ENCODE measurements around the gene DPP3.

GRCh38 chr11:66539870-66540213 is 59.6 kb downstream of the DPP3 start:
- TF ChIP-seq, protein P1, sequence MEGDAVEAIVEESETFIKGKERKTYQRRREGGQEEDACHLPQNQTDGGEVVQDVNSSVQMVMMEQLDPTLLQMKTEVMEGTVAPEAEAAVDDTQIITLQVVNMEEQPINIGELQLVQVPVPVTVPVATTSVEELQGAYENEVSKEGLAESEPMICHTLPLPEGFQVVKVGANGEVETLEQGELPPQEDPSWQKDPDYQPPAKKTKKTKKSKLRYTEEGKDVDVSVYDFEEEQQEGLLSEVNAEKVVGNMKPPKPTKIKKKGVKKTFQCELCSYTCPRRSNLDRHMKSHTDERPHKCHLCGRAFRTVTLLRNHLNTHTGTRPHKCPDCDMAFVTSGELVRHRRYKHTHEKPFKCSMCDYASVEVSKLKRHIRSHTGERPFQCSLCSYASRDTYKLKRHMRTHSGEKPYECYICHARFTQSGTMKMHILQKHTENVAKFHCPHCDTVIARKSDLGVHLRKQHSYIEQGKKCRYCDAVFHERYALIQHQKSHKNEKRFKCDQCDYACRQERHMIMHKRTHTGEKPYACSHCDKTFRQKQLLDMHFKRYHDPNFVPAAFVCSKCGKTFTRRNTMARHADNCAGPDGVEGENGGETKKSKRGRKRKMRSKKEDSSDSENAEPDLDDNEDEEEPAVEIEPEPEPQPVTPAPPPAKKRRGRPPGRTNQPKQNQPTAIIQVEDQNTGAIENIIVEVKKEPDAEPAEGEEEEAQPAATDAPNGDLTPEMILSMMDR (IDR thresholded peaks at IDR 0.05) = no peak
- TF ChIP-seq POLR2AphosphoS5 (IDR thresholded peaks at IDR 0.05; ENCODE audit: low read depth, low read length) (no peak), SIN3A (IDR thresholded peaks at IDR 0.05; ENCODE audit: borderline replicate concordance, insufficient read depth, low read depth, low read length) (no peak), TCF7L2 (IDR thresholded peaks at IDR 0.05; ENCODE audit: low read depth, low read length) (no peak)
- TF ChIP-seq, protein P2, sequence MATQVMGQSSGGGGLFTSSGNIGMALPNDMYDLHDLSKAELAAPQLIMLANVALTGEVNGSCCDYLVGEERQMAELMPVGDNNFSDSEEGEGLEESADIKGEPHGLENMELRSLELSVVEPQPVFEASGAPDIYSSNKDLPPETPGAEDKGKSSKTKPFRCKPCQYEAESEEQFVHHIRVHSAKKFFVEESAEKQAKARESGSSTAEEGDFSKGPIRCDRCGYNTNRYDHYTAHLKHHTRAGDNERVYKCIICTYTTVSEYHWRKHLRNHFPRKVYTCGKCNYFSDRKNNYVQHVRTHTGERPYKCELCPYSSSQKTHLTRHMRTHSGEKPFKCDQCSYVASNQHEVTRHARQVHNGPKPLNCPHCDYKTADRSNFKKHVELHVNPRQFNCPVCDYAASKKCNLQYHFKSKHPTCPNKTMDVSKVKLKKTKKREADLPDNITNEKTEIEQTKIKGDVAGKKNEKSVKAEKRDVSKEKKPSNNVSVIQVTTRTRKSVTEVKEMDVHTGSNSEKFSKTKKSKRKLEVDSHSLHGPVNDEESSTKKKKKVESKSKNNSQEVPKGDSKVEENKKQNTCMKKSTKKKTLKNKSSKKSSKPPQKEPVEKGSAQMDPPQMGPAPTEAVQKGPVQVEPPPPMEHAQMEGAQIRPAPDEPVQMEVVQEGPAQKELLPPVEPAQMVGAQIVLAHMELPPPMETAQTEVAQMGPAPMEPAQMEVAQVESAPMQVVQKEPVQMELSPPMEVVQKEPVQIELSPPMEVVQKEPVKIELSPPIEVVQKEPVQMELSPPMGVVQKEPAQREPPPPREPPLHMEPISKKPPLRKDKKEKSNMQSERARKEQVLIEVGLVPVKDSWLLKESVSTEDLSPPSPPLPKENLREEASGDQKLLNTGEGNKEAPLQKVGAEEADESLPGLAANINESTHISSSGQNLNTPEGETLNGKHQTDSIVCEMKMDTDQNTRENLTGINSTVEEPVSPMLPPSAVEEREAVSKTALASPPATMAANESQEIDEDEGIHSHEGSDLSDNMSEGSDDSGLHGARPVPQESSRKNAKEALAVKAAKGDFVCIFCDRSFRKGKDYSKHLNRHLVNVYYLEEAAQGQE (IDR thresholded peaks at IDR 0.05; ENCODE audit: insufficient read depth in 1 of 2, low read depth in 2 of 2, low read length in 1 of 2) = no peak

Data from Panc1 (cell line).